Articular chondrocyte of knee joint (primary cell): Measurements from ENCODE around the gene SNORC. TPM values are rescaled to one million over a fixed set of nuclear protein-coding genes. Genes with fewer than 3 reads are reported as not detected.

Source experiments
- small RNA-seq: library from RNA; depleted of rRNA; stranded (forward); fragments of <200 nt; gene quantifications from one replicate; pipeline ENCODE3, GENCODE V24; 2012
- total RNA-seq: library from RNA; depleted of rRNA; stranded (reverse); fragments of >200 nt; gene quantifications from 2 replicates; pipeline ENCODE4 v1.2.3, GENCODE V29; 2012

SNORC gene
- total RNA-seq, result 0.65 and 1.2 TPM in 2 replicates

DNA sequence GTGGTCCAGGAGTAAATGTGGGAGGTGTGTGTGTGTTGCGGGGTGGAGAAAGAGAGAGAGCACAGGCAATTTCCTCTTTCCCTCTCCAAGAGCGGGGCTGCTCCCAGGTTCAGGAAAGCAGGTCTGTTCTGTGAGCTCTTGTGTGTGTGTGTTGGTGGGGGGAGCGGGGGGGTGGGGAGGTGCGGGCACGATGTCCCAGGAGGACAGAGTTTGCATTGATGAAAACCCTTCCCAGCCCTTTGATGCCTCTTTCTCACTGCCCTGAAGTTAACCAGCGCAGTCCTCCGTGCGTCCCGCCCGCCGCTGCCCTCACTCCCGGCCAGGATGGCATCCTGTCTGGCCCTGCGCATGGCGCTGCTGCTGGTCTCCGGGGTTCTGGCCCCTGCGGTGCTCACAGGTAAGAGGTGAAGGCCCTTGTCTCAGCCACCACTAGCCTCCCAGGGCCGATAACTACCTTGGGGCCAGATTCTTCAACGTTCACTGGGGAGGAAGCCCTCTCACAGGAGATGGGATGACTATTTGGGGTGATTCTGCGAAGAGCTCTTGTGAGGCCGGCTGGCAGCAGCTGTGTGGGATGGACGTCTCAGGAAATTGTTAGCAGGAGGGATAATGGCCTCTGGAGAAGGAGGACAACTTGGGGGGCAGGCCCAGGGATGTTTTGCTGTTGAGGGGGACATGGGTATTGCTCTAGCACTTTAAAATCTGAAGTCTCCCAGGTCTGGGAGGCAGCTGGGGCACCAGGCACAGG is at the start of gene SNORC:
Gene SNORC (plus strand): TSS at position 247 of the 748 bp plus-strand sequence. CDS start 78 bp downstream, at position 325.

Small RNA genes lying within 50 kb of the gene (small RNA-seq; reads per million reads assigned to genes)
- not detected for gene RF00019

Other genes with a start within 250 kb of the SNORC start
- 0.39 and 1.3 TPM in 2 replicates for gene EFHD1, start 236.7 kb upstream of the SNORC start, total RNA-seq
- 67.7 and 70.0 TPM in 2 replicates for gene GIGYF2, start 172.9 kb upstream of the SNORC start, total RNA-seq
- under 0.01 TPM in 1 of 2 replicates, not detected in the other for gene KCNJ13, start 93.7 kb upstream of the SNORC start, total RNA-seq
- 8.4 and 9.9 TPM in 2 replicates for gene NGEF, start 143.0 kb downstream of the SNORC start, total RNA-seq
- not detected in 2 replicates for gene NEU2, start 162.4 kb downstream of the SNORC start, total RNA-seq
- 0.13 and 0.22 TPM in 2 replicates for gene INPP5D, start 190.1 kb downstream of the SNORC start, total RNA-seq